NCI-H2107 (cell line): Measurements from ENCODE around the gene MARCKSL1.
A peak's percentile ranks its signal among the peaks of the same experiment; 100 is the strongest.
"Not testable (repeated sequence)": the region's sequence is repeated elsewhere in the genome, so short reads cannot be mapped to it uniquely, and the experiment has no call there.

Experiments used
- DNase-seq: peaks from one replicate; lab custom pipeline; 2025; lab: John Stamatoyannopoulos, UW

The MARCKSL1 gene, protein sequence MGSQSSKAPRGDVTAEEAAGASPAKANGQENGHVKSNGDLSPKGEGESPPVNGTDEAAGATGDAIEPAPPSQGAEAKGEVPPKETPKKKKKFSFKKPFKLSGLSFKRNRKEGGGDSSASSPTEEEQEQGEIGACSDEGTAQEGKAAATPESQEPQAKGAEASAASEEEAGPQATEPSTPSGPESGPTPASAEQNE

DNA sequence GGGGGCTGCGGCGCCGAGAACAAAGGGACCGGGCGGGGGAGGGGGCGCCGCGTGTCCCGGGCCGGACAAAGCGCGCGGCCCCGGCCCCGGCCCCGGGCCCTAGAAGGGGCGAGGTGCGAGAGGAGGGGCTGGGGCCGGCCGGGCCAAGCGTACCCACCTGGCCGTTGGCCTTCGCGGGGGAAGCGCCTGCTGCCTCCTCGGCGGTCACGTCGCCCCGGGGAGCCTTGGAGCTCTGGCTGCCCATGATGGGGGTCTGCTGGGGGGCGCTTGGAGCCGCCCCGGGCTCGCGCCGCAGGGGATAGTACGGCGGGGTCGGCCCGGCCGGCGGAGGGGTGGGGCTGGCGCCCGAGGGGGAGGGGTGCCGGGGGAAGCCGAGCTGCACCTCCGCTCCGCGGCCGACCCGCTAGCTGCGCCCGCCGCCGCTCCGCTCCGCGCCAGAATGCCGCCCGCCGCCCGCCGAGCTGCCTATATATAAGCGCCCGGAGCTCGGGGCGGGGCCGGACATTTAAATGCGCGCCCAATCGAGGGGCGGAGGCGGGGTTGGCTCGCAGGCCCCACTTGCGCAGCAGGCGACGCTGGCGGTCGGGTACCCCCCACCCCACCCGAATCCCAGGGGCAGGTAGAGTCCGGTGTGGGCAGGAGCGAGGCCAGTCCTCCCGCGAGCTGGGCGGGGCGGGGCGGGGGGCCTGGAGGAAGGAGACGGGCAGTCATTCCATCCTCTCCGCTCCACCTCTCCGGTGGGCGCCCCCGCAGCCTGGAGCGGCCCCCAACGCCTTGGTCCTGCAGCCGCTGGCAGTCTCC lies at the start of gene MARCKSL1:
MARCKSL1 (minus strand) TSS at position 444 of the 801 bp plus-strand sequence; CDS start at position 244, 200 bp downstream.
- peak; percentile 87 for DNase-seq

DNA sequence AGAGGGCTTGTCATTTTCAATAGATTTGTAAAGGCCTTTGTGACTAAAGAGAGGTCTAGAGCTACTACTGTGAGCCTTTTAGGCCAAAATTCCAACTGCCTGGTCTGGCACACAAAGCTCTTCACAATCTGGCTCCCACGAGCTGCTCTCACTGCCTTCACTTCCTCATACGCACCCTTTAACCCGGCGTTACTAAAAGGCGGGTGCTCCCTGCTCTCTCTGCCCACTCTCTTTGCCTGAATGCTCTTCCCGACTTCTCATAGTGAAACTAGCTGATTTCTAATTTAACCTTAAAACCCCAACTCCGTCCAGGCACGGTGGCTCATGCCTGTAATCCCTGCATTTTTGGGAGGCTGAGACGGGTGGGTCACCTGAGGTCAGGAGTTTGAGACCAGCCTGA lies 44.0 kb upstream of the MARCKSL1 start:
- DNase-seq, result no peak

DNA sequence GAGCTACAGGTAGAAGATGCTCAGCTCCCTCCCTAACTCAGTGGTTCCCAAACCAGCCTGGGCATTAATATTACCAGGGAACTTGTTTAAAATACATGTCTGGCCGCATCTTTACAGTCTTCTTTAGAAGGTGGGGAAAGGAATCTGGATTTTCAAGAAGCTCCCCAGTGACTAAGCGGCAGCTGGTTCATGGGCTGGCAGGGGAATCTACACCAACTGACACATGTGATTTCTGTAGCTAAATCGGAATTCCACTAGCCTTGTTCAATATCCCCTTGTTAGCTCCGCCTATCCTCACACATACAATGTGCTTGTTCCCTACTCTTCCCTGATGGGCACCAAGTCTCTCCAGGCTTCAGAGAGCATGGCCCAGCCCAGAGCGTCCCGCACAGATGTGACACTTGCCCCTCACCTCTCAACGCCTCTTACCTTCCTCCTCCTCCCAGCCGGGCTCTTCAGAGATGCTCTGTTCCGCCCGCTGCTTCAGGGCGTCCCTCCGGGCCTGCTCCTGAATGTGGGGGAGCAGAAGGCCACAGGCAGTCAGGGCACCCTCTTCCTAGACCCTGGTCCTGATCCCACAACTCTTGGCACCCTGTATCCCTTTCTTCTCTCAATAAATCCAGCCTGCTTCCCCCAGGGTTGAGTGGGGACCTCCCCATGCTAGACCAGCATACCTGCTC lies 41.6 kb upstream of the MARCKSL1 start:
- no peak for DNase-seq

DNA sequence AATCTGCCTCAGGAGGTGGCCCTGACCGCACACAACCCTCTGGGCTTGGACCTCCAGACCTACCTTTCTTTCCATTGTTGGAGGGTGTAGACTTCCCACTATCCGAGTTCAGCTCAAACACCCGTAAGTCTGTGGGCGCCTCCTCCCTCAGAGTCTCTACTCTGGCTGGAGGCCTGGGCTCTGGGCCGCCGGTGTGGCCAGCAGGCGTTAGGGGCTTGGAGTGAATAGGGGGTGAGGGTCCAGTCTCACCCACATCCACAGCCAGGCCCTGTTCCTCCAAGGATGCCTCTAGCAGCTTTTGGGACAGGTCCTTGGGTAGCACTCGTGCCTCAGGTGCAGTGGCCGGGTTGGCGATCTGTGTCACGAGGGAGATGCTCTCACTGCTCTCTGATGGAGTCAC lies 40.2 kb upstream of the MARCKSL1 start:
- DNase-seq, result no peak

DNA sequence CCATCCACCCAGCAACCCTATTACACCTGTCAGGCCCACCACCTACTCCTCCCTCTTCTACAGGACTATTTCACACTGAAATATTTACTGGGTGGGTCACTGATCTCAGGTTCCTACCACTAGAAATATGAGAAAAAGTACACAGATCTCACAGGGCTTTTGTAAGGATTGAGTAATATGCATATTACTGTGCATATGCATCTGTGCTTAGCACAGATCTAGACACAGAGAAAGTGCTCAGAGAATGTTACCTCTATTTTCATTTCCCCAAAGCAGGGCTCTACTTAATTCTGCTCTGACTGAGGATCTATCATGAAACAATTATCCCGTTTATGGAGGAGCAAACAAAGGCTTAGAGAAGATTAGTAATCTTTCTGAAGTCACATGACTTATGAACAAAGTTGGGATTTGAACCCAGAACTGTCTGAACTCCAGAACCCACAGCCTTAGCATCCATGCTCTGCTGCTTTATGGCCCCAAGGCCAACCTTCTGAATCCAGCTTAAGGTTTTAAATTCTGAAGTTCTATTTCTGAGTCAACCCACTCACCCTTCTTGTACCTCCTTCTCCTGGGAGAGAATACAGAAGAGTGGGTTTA lies 38.1 kb upstream of the MARCKSL1 start:
- DNase-seq, result no peak

DNA sequence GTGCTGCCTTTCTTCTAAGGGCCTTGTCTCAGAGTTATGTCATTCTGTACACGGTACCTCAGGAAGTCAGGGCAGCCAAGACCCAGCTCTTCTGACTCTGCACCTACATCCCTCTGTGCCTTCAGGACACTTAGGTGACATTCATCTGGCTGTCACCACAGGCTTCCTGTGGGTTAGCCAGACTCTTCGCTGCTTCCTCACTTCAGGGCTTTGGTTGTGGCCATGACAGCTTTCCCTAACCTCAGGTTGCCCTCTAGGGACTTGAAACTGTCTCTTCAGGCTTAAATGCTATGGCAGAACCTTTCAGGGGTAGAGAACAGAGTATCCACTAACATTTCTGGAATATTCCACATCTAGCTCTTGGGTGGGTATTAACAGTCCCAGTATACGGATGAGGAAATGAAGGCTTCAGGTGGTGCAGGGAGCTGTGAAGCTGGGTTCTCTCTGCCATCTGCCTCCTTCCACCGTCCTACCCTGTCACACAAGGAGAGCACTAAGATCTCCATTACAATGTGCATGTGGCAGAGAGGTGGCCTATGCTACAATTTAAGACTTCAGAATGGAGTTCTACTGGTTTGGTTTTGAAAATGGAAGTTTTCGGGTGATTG lies 36.2 kb upstream of the MARCKSL1 start:
- DNase-seq, result no peak

DNA sequence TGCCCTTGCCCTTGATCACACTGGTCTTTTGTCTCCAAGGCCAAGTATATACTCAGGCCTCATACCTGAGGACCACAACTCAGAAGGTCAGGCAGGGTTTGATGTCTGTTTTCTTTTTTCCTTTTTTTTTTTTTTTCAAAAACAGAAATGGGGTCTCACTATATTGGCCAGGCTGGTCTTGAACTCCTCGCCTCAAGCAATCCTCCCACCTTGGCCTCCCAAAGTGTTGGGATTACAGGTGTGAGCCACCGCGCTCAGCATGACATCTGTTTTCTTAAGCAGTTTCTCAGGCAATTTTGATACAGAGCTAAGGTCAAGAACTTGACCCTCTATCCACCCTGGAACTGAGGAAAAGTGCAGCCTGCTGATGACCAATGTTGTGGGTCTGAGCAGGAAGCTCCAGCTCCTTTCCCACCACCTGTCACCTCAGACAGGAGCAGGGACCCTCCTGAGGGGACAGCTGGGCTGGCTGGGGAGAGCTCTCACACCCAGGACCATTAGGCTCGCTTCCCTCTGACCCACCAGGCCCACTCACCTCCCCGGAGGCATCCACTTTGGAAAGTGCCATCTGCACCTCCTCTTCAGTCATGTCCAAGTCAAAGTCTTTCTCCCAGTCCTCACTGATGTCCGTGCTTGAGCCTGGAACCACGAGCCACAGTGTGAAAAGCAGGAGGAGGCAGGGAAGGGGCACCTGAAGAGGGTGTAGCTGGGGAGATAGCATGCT lies 32.0 kb upstream of the MARCKSL1 start:
- no peak for DNase-seq

DNA sequence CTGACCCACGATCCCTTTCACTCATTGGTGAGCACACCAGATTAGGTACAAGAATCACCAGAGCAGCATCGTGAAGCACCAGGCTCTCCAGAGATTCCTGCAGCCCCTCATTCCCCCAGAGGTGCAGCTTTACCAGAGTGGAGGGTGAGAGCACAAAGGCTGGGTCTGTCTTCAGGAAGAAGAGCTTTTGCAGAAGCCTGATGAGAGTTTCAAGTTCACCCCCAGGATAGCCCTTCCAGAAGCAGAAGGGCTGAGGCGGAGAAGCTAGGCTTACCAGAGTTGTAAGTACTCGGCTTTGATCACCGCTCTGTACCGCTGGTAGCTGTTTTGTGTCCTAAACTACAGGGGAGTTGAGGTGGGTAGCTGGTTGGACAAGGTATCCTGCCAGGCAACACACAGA lies 29.4 kb upstream of the MARCKSL1 start:
- DNase-seq, result no peak

DNA sequence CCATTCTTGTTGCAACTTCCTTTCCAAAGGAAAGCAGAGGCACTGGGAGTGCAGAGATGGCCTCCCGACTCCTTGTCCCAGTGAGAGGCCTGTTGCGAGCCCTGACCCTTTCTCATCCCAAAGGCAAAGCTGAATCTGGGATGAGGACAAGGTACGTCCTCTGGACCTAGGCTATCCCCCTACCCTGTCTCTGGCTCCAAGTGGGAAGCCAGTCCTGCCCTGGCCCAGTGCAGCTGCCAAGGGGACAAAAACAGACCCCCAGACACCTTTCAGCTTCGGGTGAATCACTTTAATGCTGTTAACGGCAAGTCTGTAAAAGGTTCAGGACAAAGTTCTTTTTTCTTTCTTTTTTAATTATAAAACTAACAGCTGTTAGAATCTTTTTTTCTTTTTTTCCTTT lies 28.8 kb upstream of the MARCKSL1 start:
- no peak for DNase-seq

DNA sequence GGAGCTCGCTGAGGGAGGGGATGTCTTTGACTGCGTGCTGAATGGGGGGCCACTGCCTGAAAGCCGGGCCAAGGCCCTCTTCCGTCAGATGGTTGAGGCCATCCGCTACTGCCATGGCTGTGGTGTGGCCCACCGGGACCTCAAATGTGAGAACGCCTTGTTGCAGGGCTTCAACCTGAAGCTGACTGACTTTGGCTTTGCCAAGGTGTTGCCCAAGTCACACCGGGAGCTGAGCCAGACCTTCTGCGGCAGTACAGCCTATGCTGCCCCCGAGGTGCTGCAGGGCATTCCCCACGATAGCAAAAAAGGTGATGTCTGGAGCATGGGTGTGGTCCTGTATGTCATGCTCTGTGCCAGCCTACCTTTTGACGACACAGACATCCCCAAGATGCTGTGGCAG lies 27.7 kb upstream of the MARCKSL1 start:
- DNase-seq, result no peak

DNA sequence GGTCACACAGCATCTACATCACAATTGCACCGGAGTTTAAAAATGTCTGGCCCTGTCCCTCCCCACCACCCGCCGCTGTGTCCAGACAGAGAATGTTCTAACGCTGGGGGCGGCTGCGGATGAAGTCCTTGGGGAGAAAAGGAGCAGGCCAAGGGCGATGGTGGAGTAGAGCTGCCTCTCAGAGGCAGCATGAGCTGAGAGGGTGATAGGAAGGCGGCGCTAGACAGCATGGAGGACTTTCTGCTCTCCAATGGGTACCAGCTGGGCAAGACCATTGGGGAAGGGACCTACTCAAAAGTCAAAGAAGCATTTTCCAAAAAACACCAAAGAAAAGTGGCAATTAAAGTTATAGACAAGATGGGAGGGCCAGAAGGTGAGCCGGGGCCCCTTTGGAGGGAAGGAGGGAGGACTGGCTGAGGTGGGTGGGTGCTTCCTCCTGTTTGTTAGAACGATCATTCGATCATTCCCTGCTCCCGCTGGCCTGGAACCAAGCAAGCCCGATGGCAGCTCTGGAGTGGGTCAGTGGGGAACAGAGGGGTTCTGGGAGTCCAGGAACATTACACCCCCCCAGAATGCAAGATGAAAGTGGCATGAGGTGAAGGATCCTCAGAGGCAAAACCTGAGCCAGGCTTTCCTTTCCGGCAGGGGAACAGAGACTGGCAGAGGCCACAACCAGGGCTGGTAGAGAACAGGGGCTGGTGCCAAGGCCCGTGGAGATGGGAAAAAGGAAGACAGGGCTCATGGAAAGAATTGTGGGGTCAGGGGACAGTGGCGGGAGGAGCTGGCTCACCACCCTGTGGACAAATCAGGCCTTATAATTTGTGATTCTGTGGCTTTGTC lies 26.7 kb upstream of the MARCKSL1 start, which contains the start of the genes FAM229A and TSSK3:
FAM229A (minus strand) TSS at position 12 of the 840 bp plus-strand sequence. CDS start 394 bp downstream, outside the sequence.
TSSK3 (plus strand) TSS at position 66 of the 840 bp plus-strand sequence; CDS start at position 229, 163 bp downstream.
- no peak for DNase-seq

DNA sequence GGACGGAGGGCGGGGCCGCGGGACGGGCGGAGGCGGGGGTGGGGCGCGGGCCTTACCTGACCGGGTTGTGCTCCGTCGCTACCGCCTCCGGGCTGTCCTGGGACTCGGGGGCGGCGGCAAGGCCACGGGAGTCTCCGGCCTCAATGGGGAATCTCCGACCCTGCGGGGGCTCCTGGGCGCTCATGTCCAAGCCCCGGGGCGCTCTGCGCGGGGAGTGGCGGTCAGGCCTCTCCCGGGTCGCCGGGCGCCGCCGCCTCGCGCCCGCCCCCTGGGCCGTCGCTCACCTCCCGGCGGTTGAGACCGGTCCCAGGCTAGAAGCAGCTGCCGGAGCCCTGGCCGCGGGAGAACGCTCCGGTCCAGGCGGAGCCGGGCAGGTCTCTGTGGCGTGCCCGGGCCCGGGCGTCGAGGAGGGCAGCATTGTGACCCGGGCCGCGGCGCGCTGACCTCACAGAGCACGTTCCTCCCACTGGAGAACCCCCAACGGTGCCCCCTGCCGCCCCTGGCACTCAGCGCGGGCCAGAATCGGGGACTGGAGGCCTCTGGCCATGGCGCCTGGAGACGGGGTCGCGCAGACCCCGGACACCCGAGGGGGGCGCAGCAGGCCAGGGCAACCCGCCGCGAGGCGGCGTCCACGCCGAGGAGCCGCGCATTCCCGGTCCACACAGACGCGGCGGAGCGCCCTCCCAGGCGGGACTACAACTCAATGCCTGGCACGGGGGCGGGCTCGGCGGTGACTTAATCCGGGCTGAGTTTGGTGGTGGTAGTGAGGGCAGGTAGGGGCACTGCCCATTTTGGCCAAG lies 25.8 kb upstream of the MARCKSL1 start:
- no peak for DNase-seq

DNA sequence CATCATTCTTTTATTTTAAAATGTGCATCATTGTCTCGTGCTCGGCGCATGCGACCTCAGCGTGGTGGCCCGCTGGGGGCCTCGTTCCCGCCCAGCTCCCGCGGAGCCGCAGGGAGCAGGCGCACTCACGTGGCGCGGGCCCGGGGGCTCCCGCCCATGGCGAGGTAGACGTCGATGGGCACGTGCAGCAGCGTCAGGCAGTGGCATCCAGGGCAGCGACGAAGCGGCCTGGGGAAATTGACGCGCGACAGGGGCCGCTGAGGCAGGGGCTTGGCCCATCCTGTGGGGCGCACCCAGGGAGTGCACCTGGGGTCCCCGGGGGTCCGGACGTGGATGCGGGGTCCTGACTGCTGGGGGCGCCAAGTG lies 25.3 kb upstream of the MARCKSL1 start:
- DNase-seq, result no peak

DNA sequence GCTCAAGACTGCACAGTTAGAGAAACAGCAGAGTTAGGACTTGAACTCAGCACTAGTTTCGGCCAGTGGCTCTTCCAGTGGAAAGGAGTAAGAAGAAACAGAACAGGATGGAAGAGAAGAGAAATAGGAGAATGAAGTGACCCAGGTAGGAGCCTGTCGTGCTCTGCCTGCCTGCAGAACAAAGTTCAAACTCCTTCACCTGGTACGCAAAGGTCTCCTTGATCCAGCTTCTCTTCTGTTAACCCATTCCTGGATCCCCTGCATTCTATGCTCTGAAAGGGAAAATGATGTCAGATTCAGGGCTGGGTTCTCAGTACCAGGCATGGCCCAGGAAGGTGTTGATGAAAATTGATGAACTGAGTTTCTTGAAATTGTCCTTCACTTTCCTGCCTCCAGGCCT lies 22.4 kb upstream of the MARCKSL1 start:
- no peak for DNase-seq

DNA sequence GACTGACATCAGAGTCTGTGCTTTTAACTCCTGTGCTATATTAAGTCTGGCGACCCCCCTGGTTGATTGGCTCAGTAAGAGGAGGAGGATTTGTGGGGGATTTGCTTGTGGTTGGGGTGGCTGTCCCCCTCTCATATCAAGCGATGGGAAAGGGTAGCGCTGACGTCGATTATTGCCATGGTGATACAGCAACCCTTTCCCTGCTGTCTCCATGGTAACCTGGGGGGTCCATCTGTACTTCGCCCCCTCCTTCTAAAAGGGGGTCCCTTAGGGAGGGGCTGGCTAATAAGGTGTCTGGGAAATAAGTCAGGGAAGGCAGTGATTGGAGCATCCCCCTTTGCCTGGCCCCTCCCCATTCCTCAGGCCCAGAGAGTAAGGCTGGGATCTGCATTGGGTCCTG lies 21.6 kb upstream of the MARCKSL1 start:
- no peak for DNase-seq

DNA sequence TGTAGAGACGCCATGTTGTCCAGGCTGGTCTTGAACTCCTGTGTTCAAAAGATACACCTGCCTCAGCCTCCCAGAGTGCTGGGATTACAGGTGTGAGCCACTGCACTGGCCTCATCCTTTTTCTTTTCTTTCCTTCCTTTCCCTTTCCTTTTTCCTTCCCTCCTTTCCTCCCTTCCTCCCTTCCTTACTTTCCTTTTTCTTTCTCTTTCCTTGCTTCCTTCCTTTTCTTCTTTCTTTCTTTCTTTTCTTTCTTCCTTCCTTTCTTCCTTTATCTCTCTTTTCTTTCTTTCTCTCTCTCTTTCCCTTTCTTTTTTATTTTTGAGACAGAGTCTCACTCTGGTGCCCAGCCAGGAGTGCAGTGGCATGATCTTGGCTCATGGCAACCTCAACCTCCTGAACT lies 20.4 kb upstream of the MARCKSL1 start:
- no peak for DNase-seq

DNA sequence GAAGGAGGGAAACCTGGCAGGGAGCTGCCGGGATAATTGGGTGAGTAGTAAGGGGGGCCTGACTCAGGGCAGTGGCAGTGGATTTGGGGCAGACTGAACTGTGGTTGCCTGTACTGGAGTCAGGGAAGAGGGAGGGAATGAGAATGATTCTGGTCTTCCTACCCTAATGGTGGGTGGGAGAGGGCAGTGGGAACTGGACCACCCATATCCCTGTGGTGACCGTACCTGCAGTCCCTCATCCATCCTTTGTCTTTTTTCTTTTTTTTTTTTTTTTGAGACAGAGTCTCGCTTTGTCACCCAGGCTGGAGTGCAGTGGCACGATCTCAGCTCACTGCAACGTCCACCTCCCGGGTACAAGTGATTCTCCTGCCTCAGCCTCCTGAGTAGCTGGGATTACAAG lies 19.7 kb upstream of the MARCKSL1 start:
- not testable (repeated sequence) for DNase-seq

DNA sequence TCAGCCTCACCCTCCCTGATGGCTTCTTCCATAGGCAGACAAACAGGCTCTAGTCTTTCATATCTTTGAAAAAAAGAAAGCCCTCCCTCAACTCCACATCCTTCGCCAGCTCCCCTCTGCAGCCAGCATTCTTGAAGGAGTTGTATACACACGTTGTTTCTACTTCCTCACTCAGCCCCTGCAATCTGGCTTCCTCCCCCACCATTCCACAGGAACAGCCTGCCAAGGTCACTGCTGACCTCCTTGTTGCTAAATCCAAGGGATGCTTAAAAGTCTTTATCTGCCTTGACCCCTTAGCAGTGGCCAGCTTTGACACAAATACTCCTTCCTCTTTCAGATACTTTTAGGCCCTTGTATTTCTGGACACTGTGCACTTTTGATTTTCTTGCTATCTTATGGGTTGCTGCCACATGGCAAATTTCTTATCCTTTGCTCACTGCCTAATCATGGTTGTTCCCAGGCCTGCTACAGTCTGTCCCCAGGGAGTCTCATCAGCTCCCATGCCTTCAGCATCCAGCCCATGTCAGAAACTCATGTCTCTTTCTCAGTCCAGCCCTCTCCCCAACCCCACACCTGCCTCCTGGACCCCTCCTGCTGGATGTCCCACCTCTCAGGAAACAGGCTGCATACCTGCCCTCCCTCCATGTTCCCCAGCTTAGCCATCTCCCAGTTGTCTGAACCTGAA lies 18.0 kb upstream of the MARCKSL1 start:
- DNase-seq, result no peak

DNA sequence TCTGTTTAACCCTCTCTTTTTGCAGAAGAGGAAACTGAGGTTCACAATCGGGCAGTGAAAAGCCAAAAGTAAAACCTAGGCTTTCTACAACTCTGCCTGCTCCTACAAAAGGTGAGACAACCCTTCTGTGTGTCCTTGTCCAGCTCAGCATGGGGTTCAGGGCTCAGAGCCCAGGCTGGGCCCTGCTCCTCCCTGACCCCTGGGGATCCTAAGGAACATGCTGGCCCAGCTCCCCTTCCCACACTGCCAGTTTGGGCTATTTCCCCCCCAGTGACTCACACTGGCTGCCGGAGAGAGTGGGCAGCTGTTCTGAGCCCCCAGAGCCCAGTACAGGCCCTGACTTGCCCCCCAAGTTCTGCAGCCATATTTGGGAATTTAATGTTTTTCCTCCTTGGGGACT lies 17.4 kb upstream of the MARCKSL1 start:
- DNase-seq, result no peak
